22Rv1 (cell line): ENCODE data around the gene NPY.
A peak's percentile ranks its signal among the peaks of the same experiment; 100 is the strongest.

ENCODE experiments used
- H3K27ac ChIP-seq: fragments of 450-650 bp; 2 replicates; pipeline ENCODE4 v1.5.1; 2017
- ZFX ChIP-seq: fragments of 450-650 bp; IDR thresholded peaks from 2 replicates; pipeline ENCODE4 v1.6.1; 2017; ENCODE audit warnings: antibody characterized with exemption, borderline replicate concordance
- TF ChIP-seq, protein P1 (sequence below): fragments of 450-650 bp; IDR thresholded peaks from 2 replicates; pipeline ENCODE4 v1.5.1; 2017; ENCODE audit warnings: mild to moderate bottlenecking

NPY gene

DNA sequence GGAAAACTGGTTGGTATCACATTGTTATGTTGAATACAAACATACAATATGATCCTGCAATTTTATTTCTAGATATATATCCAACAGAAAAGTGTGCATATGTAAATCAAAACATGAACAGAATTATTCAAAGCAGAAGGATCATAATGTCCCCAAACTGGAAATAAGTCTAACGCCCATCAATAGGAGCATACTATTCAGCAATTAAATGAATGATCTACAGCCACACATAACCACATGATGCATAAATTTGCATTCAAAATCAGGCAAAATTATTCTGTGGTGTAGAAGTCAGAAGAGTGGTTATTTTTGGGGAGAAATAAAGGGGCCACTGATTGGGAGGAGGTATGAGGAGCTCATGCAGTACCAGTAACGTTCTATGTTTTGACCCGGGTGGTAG lies 28.6 kb downstream of the NPY start:
- no peak overlapping the region for H3K27ac ChIP-seq
- TF ChIP-seq, protein P1, sequence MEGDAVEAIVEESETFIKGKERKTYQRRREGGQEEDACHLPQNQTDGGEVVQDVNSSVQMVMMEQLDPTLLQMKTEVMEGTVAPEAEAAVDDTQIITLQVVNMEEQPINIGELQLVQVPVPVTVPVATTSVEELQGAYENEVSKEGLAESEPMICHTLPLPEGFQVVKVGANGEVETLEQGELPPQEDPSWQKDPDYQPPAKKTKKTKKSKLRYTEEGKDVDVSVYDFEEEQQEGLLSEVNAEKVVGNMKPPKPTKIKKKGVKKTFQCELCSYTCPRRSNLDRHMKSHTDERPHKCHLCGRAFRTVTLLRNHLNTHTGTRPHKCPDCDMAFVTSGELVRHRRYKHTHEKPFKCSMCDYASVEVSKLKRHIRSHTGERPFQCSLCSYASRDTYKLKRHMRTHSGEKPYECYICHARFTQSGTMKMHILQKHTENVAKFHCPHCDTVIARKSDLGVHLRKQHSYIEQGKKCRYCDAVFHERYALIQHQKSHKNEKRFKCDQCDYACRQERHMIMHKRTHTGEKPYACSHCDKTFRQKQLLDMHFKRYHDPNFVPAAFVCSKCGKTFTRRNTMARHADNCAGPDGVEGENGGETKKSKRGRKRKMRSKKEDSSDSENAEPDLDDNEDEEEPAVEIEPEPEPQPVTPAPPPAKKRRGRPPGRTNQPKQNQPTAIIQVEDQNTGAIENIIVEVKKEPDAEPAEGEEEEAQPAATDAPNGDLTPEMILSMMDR = no peak
- no peak for TF ChIP-seq ZFX

DNA sequence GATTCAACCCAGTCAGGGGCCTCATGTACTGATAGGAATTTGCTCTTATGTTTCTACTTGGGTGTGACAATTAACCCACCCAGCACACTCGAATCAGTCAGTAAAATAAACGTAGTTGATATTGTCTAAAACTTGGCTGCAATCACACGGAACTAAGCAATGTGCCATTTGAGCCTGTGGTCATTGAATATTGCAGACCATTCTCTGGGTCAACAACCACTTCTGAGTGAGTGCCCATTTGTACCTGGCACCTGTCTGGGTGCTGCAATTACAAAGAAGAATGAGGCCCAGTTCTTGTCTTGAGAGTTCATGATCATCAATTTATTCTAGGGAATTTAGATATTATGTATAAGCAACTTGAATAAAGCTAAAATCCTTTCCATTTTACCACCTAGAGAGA lies 29.8 kb downstream of the NPY start:
- no peak overlapping the region for H3K27ac ChIP-seq
- TF ChIP-seq, protein P1 = no peak
- TF ChIP-seq ZFX = no peak

DNA sequence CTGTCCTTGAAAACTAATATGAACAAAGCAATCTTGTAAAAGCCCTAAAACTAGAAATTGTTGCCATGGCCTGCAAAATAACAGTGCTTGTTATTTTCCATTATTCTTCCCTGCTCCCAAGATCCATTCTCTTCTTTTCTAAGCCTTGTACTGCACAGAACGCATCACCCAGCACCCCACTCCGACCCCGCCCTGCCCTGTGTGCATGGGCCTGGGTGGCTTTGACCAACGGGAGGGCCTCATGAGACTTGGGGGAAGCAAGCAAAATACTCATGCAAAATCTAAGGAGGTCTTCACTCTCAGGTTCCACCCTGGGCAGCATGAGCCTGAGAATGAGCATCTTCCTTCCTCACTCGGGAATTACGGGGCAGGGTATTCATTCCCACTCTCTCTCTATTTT lies 32.4 kb downstream of the NPY start:
- H3K27ac ChIP-seq = no peak overlapping the region
- TF ChIP-seq, protein P1 = no peak
- no peak for TF ChIP-seq ZFX

DNA sequence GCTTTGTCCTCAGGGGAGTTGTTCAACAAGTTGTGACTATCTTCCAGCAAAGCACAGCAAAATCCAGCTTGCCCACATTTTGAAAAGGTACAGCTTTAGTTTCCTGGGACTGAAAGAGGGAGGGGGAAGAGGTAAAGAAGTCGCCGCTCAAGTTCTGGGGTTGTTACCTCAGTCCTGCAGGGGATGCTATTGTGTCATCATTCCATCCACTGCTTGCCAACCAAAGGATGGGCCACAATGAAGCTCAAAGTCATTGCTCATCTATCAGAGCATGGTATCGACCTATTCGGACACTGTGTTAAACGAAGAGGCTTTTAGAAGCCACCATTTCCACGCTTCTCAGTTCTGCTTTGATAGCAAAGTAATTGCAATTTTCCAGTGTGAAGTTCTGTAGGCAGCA lies 34.3 kb downstream of the NPY start:
- no peak overlapping the region for H3K27ac ChIP-seq
- TF ChIP-seq ZFX = no peak
- TF ChIP-seq, protein P1 = peak; percentile 76

DNA sequence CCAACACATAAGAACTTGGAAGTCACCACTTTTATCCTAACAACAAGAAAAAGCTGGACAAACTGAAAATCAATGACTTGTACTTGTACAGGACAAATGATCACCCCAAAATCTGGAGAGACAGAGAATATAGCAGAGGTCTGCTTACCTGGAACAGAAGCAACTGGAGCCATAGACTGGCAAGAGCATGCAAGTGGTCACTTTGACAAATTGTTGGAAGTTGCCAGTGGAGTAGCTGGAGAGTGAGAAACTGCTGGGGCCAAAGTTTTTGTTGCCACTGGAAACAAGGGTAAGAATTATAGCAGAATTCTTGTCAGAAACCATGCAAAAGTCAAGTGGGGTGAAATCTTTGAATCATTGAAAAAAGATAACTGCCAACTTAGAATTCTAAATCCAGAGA lies 35.2 kb downstream of the NPY start:
- TF ChIP-seq, protein P1 = no peak
- TF ChIP-seq ZFX = no peak
- no peak overlapping the region for H3K27ac ChIP-seq

DNA sequence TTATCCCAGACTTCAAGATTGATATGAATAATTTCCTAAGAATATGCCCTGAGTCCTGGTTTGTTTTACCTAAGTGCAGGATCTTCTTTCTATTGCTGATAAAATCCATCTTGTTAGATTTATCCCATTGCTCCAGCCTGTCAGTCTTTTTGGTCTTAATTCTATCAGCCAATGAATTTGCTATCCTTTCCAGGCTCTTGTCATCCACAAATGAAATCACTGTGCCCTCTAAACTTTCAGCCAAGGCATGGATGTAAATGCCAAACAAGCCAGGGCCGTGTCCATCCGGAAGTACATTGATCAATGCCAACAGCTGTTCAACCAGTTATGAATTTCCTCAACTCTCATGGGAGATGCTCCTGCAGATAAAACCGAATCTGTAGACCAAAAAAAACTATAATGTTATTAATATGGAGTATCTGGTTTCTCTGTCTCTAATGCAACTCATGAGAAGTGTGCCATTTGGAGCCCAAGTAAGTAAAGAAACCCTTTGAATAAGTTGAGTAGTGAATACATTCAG lies 40.0 kb downstream of the NPY start:
- no peak for TF ChIP-seq ZFX
- TF ChIP-seq, protein P1 = no peak
- no peak overlapping the region for H3K27ac ChIP-seq

DNA sequence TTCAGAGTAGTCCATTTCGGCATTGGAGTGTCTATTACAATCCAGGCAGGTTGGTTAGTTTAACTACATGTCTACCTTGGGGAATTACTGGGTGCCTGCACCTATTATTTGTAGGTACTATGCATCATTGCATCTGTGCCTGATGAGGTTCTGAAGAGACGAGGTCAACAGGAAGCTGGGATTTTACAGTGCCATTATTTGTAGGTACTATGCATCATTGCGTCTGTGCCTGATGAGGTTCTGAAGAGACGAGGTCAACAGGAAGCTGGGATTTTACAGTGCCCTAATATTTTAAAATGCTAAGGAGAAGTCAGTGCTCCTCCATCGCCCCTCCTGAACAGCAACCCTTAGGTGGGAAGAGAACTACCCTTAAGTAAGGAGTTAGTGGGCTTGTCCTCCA lies 41.7 kb downstream of the NPY start:
- H3K27ac ChIP-seq = no peak overlapping the region
- TF ChIP-seq, protein P1 = no peak
